Muscle of leg (tissue), 11 donors: ENCODE data around the gene GAREM1. TPM values are rescaled to one million over a fixed set of nuclear protein-coding genes. Genes with fewer than 3 reads are reported as not detected.
A peak's percentile ranks its signal among the peaks of the same experiment; 100 is the strongest.
"Not testable (repeated sequence)": the region's sequence is repeated elsewhere in the genome, so short reads cannot be mapped to it uniquely, and the experiment has no call there.

Source experiments
- DNase-seq: peaks from one replicate; pipeline ENCODE4 v3.0.0; 2013
- H3K27ac ChIP-seq: one replicate; pipeline ENCODE4 v1.5.1; 2013; ENCODE audit warnings: mild to moderate bottlenecking, low read length, control low read depth
- H3K27me3 ChIP-seq: one replicate; pipeline ENCODE4 v1.6.1; 2013; ENCODE audit warnings: low read length; ENCODE audit not compliant: control insufficient read depth, insufficient read depth
- H3K36me3 ChIP-seq: one replicate; pipeline ENCODE4 v1.6.1; 2013; ENCODE audit warnings: low read length; ENCODE audit not compliant: control insufficient read depth, insufficient read depth
- H3K4me1 ChIP-seq: one replicate; pipeline ENCODE4 v1.6.1; 2013; ENCODE audit warnings: low read length; ENCODE audit not compliant: control insufficient read depth, insufficient read depth
- H3K4me3 ChIP-seq: one replicate; pipeline ENCODE4 v1.5.1; 2013; ENCODE audit warnings: low read length, control low read depth
- H3K9me3 ChIP-seq: replicated peaks from 2 replicates; pipeline ENCODE4 v1.6.1; 2013; ENCODE audit warnings: low read depth, low read length; ENCODE audit not compliant: control insufficient read depth
- WGBS: methylation state at CpG from one replicate; pipeline ENCODE4 v1.1.5; 2013; ENCODE audit warnings: missing lambda C conversion rate; ENCODE audit not compliant: insufficient coverage; 5-methylcytosine and 5-hydroxymethylcytosine counted together
- polyA plus RNA-seq, 8 donors: library from polyadenylated mRNA; unstranded; fragments of 120-200 nt; gene quantifications; one replicate each; pipeline versions ENCODE4 v1.2.1 to v1.2.3, GENCODE V29; 2013; ENCODE audit warnings: inconsistent platforms in 1 of 8, low replicate concordance in 1 of 8; ENCODE audit not compliant: insufficient read length in 8 of 8, insufficient read depth in 1 of 8
- total RNA-seq: library from RNA; stranded (reverse); fragments of 120-200 nt; gene quantifications from one replicate; pipeline ENCODE4 v1.2.4, GENCODE V29; 2013

Gene GAREM1
- total and polyA plus RNA-seq, 9 donors, result 7.4 to 13.4 (median 8.5) TPM

- no CpG with 5 or more reads among the region's 1 CpG for WGBS
- H3K27ac ChIP-seq, result no peak overlapping the region
- no peaks in the 10 kb centered on the region for H3K36me3 ChIP-seq
Measured at GRCh38 chr18:32478807-32479206, 8.1 kb upstream of the GAREM1 start.

GRCh38 chr18:32478317-32478716 lies 7.6 kb upstream of the GAREM1 start:
- H3K4me3 ChIP-seq, result no peak overlapping the region
- H3K36me3 ChIP-seq, result no peaks in the 10 kb centered on the region
- no peaks in the 10 kb centered on the region for H3K9me3 ChIP-seq
- DNase-seq, result no peak
- no CpG with 5 or more reads among the region's 1 CpG for WGBS
- H3K27me3 ChIP-seq, result no peaks in the 10 kb centered on the region
- no peaks in the 10 kb centered on the region for H3K4me1 ChIP-seq
- no peak overlapping the region for H3K27ac ChIP-seq

More at GRCh38 chr18:32478807-32479206, 8.1 kb upstream of the GAREM1 start:
- no peaks in the 10 kb centered on the region for H3K9me3 ChIP-seq
- no peak overlapping the region for H3K4me3 ChIP-seq
- no peaks in the 10 kb centered on the region for H3K27me3 ChIP-seq
- H3K4me1 ChIP-seq, result no peaks in the 10 kb centered on the region
- no peak for DNase-seq

DNA sequence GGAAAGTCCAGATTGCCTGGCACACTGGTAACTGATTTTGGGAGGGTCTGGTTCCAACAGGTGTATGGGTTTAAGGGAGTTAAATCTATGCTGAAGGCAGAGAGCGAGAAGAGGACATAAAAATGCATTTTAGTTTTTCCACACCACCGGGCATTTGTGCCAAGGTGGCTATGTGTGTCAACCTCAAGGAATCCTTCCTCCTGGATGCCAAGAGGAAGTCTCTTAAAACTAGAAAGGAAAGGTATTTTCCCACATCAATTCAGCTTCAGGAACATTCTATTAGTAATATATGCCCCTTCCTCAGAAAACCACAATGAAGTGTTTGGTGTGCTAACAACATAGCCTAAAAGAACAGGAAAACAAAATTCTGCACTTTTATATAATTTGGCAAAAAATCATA lies 5.4 kb upstream of the GAREM1 start:
- no peak for DNase-seq
- peaks cover 6% of the 10 kb centered on the region for H3K4me1 ChIP-seq
- H3K27me3 ChIP-seq, result peaks cover 5% of the 10 kb centered on the region
- WGBS, result no CpG with 5 or more reads among the region's 2 CpGs
- no peak overlapping the region for H3K27ac ChIP-seq
- H3K4me3 ChIP-seq, result no peak overlapping the region
- H3K36me3 ChIP-seq, result no peaks in the 10 kb centered on the region
- H3K9me3 ChIP-seq, result no peaks in the 10 kb centered on the region

DNA sequence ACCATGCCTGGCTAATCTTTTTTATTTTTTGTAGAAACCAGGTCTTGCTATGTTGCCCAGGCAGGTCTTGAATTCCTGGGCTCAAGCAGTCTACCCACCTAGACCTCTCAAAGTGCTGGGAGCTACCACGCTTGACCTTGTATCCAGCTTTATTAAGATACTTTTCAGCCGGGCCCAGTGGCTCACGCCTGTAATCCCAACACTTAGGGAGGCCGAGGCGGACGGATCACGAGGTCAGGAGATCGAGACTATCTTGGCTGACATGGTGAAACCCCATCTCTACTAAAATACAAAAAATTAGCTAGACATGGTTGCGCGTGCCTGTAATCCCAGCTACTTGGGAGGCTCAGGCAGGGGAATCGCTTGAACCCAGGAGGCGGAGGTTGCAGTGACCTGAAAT lies 4.4 kb upstream of the GAREM1 start:
- H3K9me3 ChIP-seq, H3K27me3 ChIP-seq, H3K27ac ChIP-seq, H3K4me1 ChIP-seq, H3K36me3 ChIP-seq, DNase-seq, H3K4me3 ChIP-seq: not testable (repeated sequence)
- 94% methylated on average over 12 of the region's 12 CpGs for WGBS

GRCh38 chr18:32473325-32473724 lies 2.6 kb upstream of the GAREM1 start:
- DNase-seq, result no peak
- Histone ChIP-seq H3K4me3 (no peak overlapping the region), H3K27ac (no peak overlapping the region), H3K27me3 (peaks cover 12% of the 10 kb centered on the region), H3K36me3 (no peaks in the 10 kb centered on the region), H3K9me3 (no peaks in the 10 kb centered on the region), H3K4me1 (peaks cover 14% of the 10 kb centered on the region)

GRCh38 chr18:32472841-32473240 lies 2.2 kb upstream of the GAREM1 start:
- DNase-seq, result no peak
- no peak overlapping the region for H3K27ac ChIP-seq
- peaks cover 12% of the 10 kb centered on the region for H3K27me3 ChIP-seq
- WGBS, result 67% methylated on average over 1 of the region's 1 CpG
- no peak overlapping the region for H3K4me3 ChIP-seq
- peaks cover 14% of the 10 kb centered on the region for H3K4me1 ChIP-seq
- H3K9me3 ChIP-seq, result no peaks in the 10 kb centered on the region
- no peaks in the 10 kb centered on the region for H3K36me3 ChIP-seq

DNA sequence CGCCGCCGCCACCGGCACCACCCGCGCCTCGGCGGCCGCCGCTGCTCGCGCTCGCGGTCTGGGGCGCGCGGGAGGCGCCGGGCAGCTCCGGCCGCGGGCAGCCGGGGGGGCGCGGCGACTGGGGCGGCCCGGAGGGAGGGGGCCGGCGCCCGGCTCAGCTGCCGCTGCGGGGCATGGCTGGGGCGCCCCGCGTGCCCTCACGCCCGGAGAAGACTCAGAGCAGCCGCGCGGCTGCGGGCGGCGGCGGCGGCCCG lies 295 bp downstream of the GAREM1 start:
- Histone ChIP-seq H3K4me3 (peak overlapping the region; percentile 76), H3K4me1 (peaks cover 14% of the 10 kb centered on the region), H3K27me3 (peaks cover 12% of the 10 kb centered on the region), H3K9me3 (no peaks in the 10 kb centered on the region), H3K27ac (peak overlapping the region; percentile 87), H3K36me3 (no peaks in the 10 kb centered on the region)
- no peak for DNase-seq
- WGBS, result under 1% methylated on average over 42 of the region's 47 CpGs

- peak; percentile 66 for DNase-seq
- 0% methylated on average over 38 of the region's 41 CpGs for WGBS
- peak overlapping the region; percentile 87 for H3K27ac ChIP-seq
- H3K4me3 ChIP-seq, result peak overlapping the region; percentile 76
- no peaks in the 10 kb centered on the region for H3K9me3 ChIP-seq
- H3K27me3 ChIP-seq, result peaks cover 12% of the 10 kb centered on the region
- H3K36me3 ChIP-seq, result no peaks in the 10 kb centered on the region
- peaks cover 14% of the 10 kb centered on the region for H3K4me1 ChIP-seq
Measured at GRCh38 chr18:32469691-32470459, 807 bp downstream of the GAREM1 start.

- 9% methylated on average over 6 of the region's 8 CpGs for WGBS
- Histone ChIP-seq H3K4me3 (peak overlapping the region; percentile 76), H3K4me1 (peaks cover 14% of the 10 kb centered on the region), H3K36me3 (no peaks in the 10 kb centered on the region), H3K27ac (peak overlapping the region; percentile 87), H3K9me3 (no peaks in the 10 kb centered on the region), H3K27me3 (peaks cover 12% of the 10 kb centered on the region)
- DNase-seq, result peak; percentile 59
Measured at GRCh38 chr18:32469190-32469651, 1.5 kb downstream of the GAREM1 start.

DNA sequence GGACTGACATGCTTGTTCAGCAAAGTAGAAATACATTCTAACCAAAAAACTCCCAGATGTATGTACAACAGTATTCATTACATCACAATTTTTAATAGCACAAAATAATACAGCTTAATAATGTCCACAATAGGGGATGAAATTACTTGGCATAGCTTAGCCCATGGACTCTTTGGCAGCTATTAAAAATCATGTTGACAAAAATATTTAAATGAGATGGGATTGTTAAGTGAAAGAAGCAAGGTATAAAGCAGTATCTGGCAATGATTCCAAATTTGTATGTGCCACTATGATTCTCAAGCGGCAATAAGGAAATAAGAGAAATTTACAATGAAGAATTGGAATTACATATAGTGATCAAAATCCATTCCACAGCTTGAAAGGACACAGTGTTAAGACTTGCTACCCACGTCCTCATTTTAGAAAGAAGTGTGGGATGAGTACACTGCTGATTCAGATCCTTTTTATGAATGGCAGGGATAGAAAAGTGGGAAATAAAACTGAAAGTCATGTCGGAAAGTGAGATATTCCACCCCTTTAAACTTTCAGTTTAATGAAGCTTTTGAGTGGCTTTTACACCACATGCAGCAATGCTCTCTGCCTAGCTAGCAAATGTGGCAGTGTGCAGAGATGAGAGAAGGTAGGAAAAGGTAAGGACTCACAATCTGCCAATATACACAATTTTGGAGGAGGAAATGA lies 2.4 kb downstream of the GAREM1 start:
- H3K27me3 ChIP-seq, result peaks cover 12% of the 10 kb centered on the region
- DNase-seq, result peak; percentile 25
- H3K36me3 ChIP-seq, result no peaks in the 10 kb centered on the region
- H3K4me3 ChIP-seq, result peak overlapping the region; percentile 23
- H3K9me3 ChIP-seq, result no peaks in the 10 kb centered on the region
- peaks cover 14% of the 10 kb centered on the region for H3K4me1 ChIP-seq
- H3K27ac ChIP-seq, result no peak overlapping the region
- WGBS, result no CpG with 5 or more reads among the region's 3 CpGs
